GM21526 (cell line): ENCODE data around the gene ARHGDIA.
A peak's percentile ranks its signal among the peaks of the same experiment; 100 is the strongest.
"Not testable (repeated sequence)": the region's sequence is repeated elsewhere in the genome, so short reads cannot be mapped to it uniquely, and the experiment has no call there.

ENCODE experiments used
- ATAC-seq: cut with Tn5 transposase; IDR thresholded peaks from one replicate; pipeline ENCODE4 v1.9.1; 2021; ENCODE audit warnings: moderate library complexity; ENCODE audit not compliant: unreplicated experiment, low FRiP score

ARHGDIA gene

GRCh38 chr17:81845881-81846742 lies 25.0 kb downstream of the ARHGDIA start:
- no peak for ATAC-seq

DNA sequence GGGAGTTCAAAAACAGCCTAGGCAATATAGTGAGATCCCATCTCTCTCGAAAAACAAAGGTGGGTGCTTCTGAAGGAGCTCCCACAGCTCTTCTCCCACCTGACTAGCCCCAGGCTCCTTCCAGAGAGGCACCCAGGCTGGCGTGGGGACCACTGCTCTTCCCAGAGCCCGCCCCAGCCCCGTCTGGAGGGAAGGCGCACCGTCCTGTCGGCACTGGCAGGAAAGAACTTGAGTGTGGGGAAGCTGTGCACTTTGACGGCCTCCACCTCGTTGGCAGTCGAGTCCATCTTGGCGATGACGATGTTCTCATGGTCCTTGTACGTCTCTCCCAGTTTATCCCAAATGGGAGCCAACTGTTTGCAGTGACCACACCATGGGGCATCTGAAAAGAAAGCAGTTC lies 25.8 kb downstream of the ARHGDIA start:
- ATAC-seq, result no peak

DNA sequence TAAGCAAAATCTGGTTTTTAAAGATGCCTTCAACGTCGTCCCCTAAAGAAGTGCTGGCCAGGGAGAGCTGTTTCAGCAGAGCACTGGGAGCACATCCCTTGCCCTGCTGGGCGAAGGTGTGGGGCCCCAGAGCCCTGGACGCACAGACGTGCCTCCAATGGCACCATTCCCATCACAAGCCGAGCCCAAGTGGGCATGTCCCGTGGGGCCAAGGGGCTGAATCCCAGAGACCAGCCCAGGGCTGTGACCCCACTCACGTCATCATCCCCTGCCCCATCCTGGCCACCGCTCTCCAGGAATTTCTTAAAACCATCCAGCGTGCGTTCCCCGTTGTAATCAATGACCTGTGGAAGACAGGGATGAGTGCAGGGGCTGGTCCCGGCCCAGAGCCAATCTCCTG lies 26.2 kb downstream of the ARHGDIA start:
- no peak for ATAC-seq

DNA sequence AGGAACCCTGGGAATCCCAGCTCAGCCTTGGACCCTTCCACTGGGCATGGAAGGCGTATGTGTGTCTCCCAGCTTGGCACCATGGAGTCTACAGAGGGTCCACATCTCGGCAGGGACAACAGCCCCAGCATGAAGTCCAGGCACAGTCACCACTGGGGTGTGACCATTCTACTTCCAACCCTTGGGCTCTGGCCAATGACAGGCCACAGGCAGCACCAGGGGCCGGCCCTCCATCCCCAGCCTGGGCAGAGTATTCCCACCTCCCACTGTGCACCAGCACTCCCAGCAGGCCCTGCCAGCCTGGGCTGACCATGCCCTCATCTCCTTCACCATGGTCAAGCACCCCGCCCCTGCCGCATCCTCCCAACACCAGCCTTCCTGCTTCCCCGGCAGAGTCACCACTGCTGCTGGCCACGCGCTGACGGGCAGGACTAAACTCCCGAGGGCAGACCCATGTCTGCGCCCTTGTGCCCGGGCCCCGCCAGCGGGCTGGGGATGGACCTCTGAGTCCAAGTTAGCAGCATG lies 26.7 kb downstream of the ARHGDIA start:
- no peak for ATAC-seq

GRCh38 chr17:81843713-81844326 lies 27.3 kb downstream of the ARHGDIA start:
- no peak for ATAC-seq

DNA sequence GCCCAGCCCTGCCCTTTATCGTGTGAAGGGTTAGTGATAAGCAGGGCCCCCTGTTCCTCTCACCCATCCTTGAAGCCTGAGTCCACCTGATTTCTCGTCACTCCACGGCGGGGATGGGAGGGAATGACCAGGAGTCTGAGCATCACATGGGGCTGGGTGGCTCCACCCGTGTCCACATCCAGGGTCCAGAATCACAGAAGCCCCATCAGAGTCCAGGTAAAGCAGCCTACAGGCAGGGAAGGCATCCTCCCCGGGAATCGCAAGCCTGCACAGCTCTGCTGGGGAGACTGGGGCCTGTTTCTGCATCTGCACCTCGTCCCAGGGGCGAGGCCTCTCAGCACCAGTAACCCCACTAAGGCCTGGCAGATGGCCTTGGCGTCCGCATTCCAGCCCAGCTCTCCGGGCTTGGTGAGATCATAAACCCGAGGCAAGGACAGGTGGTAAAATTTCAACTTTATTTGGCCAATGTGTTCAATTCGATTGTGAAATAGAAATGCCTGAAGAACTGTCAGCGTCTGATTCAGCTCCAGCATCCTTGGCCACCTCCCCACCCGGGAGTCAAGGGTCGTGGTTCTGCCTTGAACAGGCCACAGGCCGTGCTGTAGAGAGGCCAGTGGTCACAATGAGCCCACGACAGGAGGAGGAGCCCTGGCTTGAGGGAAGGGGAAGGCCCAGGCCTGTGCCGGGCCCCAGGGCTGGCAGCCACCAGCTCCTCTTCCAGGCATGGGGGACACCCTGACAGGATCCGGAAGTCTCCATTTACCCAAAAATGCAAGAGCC lies 28.2 kb downstream of the ARHGDIA start:
- no peak for ATAC-seq

DNA sequence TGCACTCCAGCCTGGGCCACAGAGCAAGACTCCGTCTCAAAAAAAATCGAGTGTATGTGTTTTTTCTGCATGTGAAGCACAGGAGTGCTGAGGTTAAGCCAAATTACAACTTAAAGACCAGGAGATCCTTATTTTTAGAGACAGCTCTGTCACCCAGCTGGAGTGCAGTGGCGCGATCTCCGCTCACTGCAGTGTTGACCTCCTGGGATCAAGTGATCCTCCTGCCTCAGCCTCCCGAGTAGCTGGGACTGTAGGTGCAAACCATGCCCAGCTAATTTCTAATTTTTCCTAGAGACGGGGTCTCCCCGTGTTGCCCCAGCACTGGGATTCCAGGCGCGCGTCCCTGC lies 28.8 kb downstream of the ARHGDIA start:
- no peak for ATAC-seq

- no peak for ATAC-seq
Measured at GRCh38 chr17:81841866-81842265, 29.3 kb downstream of the ARHGDIA start.

- ATAC-seq, result no peak
Measured at GRCh38 chr17:81840826-81841778, 30.0 kb downstream of the ARHGDIA start.

GRCh38 chr17:81840059-81840458 lies 31.1 kb downstream of the ARHGDIA start:
- not testable (repeated sequence) for ATAC-seq

- no peak for ATAC-seq
Measured at GRCh38 chr17:81839301-81839700, 31.8 kb downstream of the ARHGDIA start.

DNA sequence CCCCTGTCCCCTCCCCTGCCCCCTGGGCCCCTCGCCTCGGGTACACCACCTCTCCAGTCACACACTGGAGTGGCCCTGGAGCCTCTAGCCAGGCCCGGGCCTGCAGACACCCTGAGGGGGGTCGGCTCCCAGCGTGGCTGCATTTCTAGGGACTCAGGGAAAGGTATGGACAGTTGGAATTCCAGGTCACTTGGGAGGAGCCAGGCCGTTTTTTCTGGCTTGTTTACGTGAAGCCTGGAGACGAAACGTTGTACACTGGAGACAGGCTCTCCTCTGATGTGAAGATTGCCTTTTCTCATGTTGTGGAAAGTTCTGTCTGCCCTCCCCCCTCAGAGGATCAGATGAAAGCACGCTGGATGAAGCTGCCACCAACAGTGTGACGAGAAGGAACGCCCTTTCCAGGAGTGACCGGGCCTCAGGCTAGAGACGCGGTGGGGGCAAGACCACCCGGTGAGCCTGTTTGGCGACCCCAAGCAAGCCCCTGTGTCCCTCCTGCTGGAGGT lies 32.3 kb downstream of the ARHGDIA start:
- no peak for ATAC-seq

GRCh38 chr17:81837641-81838040 lies 33.5 kb downstream of the ARHGDIA start:
- no peak for ATAC-seq

GRCh38 chr17:81834831-81835267 lies 36.3 kb downstream of the ARHGDIA start, which contains the start of gene PPP1R27:
TSS of gene PPP1R27 (minus strand) at chr17:81835050. CDS start at chr17:81834953, 97 bp downstream.
- ATAC-seq, result no peak

DNA sequence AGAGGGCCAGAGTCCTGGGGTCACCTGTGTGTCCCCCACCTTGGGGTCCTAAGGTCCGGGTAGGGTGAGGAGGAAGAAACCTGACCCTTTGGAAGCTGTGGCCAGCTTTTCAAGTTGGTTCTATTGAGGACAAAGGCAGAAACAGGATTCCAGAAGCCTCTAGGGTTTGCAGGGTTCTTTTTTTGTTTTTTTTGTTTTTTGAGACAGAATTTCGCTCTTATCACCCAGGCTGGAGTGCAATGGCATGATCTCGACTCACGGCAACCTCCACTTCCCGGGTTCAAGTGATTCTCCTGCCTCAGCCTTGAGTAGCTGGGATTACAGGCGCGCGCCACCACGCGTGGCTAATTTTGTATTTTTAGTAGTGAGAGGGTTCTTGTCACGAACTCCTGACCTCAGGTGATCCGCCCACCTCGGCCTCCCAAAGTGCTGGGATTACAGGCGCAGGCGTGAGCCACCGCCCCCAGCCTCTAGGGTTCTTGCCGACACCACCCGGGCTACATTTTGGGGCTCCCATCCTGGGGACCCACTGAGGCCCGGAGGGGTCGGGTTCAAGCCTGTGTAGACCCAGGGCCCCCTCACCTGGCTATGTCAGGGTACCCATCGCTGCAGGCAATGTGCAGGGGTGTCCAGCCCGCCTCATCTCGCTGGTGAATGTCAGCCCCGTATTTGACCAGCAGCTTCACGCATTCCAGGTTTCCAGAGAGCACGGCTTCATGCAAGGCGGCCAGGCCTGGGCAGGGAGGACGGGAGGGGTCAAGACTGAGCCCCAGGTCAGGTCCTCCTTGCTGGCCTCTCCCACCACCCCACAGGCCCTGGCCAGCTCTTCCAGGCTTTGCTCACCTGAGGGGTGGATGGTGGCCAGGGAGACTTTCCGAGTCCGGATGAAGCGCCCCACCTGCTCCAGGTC lies 37.0 kb downstream of the ARHGDIA start:
- ATAC-seq, result no peak

DNA sequence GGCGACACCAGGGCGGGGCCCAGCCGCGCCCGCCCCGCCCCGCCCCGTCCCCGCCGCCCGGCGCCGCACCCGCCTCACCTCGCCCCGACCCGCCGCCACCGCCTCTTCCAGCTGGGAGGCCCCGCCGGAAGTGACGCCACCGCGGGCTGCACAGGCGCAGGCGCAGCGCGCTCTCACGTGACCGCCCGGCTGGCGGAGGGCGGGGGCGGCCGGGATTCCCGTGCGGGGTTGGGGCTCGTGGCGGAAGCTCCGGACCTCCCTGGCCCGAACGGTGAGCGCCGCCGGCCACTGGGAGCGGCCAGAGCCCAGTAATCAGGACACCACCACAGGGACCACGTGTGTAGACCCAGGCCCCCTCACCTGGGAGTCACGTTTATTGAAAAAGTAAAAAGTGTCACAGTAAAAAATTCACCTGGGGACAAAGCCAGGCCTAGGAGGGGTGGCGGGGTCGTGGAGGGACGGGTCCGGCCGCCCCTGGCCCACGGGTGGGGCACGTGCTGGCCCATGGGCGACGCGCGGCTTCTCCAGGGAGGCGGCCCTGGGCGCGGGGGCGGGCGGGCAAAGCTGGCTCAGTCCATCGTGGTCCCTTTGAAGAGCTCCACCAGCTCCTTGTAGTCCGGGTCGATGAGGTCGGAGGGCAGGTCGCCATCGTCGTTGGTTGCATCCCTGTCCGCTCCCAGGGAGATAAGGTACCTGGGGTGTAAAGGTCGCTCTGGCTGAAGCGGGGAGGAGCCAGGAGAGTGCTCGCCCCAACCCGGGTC lies 37.8 kb downstream of the ARHGDIA start, which contains the start of gene MCRIP1:
MCRIP1 (minus strand) TSS at position 132 of the 761 bp plus-strand sequence. CDS start 8,785 bp downstream, outside the sequence.
- peak; percentile 59 for ATAC-seq

DNA sequence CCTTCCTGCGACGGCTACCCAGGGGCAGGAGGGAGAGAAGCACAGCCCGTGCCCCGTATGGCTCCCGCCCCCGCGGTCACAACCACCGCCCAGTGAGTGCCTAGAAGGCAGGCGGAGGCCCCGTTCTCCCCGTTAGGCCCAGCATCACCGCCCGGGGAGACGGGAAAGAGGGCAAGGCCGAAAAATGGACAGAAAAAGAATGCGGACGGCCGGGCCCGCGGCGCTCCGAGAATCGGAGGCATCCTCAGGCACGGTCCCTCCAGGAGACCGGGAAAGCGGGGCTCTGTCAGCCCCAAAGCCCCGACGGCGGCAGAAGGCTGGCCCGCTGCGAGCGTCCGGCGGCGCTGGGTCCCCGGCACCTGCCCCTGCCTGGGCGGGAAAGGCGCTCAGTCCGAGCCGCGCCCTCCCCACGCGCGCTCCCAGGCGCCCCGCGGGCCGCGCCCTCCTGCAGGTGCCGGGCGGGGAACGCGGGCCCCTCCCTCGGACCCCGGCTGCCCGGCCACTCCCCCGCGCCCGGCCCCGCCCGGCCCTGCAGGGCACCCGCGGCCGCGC lies 38.5 kb downstream of the ARHGDIA start:
- peak; percentile 50 for ATAC-seq
